ENCODE measurements around the gene WDR75.
"Not testable (repeated sequence)": the region's sequence is repeated elsewhere in the genome, so short reads cannot be mapped to it uniquely, and the experiment has no call there.

The WDR75 gene

DNA sequence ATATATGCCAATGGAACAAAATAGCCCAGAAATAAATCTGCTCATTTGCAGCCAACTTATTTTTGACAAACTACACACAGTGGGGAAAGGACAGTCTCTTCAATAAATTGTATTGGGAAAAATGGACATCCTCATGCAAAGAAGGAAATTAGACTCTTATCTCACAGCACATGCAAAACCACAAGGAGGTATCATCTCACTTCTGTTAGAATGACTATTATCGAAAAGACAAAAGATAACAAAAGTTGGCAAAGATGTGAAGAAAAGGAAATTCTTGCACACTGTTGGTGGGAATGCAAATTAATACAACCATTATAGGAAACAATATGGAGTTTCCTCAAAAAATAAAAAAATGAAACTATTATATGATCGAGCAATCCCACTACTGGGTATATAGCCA, 16.3 kb upstream of the WDR75 start:
- no peak for DNase-seq (ENCODE audit: low spot score)
- Mint-ChIP-seq H3K36me3 (ENCODE audit: low read depth) (no peaks in the 10 kb centered on the region), H3K4me3 (no peak overlapping the region), H3K27ac (no peak overlapping the region), H3K4me1 (ENCODE audit: low read depth) (no peaks in the 10 kb centered on the region), H3K9me3 (no peaks in the 10 kb centered on the region), H3K27me3 (ENCODE audit: low read depth) (peaks cover 7% of the 10 kb centered on the region)

- Mint-ChIP-seq H3K27me3 (ENCODE audit: low read depth) (peaks cover 7% of the 10 kb centered on the region), H3K4me3 (no peak overlapping the region), H3K4me1 (ENCODE audit: low read depth) (no peaks in the 10 kb centered on the region), H3K36me3 (ENCODE audit: low read depth) (no peaks in the 10 kb centered on the region), H3K9me3 (no peaks in the 10 kb centered on the region), H3K27ac (no peak overlapping the region)
- DNase-seq (ENCODE audit: low spot score), result no peak
Observed at GRCh38 chr2:189425676-189426075, 15.6 kb upstream of the WDR75 start.

GRCh38 chr2:189426886-189427285, 14.4 kb upstream of the WDR75 start:
- H3K36me3 Mint-ChIP-seq (ENCODE audit: low read depth), result no peaks in the 10 kb centered on the region
- H3K27ac Mint-ChIP-seq, result no peak overlapping the region
- H3K4me1 Mint-ChIP-seq (ENCODE audit: low read depth), result no peaks in the 10 kb centered on the region

GRCh38 chr2:189427872-189428271, 13.4 kb upstream of the WDR75 start:
- H3K27ac Mint-ChIP-seq, result no peak overlapping the region

More at GRCh38 chr2:189426886-189427285, 14.4 kb upstream of the WDR75 start:
- H3K4me3 Mint-ChIP-seq, result no peak overlapping the region
- no peak for DNase-seq (ENCODE audit: low spot score)
- H3K27me3 Mint-ChIP-seq (ENCODE audit: low read depth), result peaks cover 8% of the 10 kb centered on the region
- H3K9me3 Mint-ChIP-seq, result no peaks in the 10 kb centered on the region

DNA sequence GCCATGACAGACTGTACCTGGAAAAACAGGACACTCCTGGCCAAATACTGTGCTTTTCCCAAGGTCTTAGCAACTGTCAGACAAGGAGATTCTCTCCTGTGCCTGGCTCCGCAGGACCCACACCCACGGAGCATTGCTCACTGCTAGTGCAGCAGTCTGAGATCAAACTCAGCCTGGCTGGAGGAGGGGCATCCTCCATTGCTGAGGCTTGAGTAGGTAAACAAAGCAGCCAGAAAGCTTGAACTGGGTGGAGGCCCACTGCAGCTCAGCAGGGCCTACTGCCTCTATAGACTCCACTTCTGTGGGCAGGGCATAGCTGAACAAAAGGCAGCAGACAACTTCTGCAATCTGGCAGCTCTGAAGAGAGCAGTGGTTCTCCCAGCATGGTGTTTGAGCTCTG, 10.8 kb upstream of the WDR75 start:
- H3K27me3 Mint-ChIP-seq (ENCODE audit: low read depth), result peaks cover 13% of the 10 kb centered on the region
- H3K27ac Mint-ChIP-seq; H3K4me3 Mint-ChIP-seq; H3K36me3 Mint-ChIP-seq (ENCODE audit: low read depth); H3K4me1 Mint-ChIP-seq (ENCODE audit: low read depth); DNase-seq (ENCODE audit: low spot score); H3K9me3 Mint-ChIP-seq: not testable (repeated sequence)

More at GRCh38 chr2:189427872-189428271, 13.4 kb upstream of the WDR75 start:
- no peak for DNase-seq (ENCODE audit: low spot score)
- Mint-ChIP-seq H3K4me3 (no peak overlapping the region), H3K4me1 (ENCODE audit: low read depth) (no peaks in the 10 kb centered on the region), H3K36me3 (ENCODE audit: low read depth) (no peaks in the 10 kb centered on the region), H3K27me3 (ENCODE audit: low read depth) (peaks cover 11% of the 10 kb centered on the region), H3K9me3 (no peaks in the 10 kb centered on the region)

DNA sequence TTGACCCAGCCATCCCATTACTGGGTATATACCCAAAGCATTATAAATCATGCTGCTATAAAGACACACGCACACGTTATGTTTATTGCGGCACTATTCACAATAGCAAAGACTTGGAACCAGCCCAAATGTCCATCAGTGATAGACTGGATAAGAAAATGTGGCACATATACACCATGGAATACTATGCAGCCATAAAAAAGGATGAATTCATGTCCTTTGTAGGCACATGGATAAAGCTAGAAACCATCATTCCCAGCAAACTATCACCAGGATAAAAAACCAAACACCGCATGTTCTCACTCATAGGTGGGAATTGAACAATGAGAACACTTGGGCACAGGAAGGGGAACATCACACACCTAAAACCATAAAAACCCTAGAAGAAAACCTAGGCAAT, 5.5 kb upstream of the WDR75 start:
- H3K4me1 Mint-ChIP-seq (ENCODE audit: low read depth); H3K36me3 Mint-ChIP-seq (ENCODE audit: low read depth); H3K4me3 Mint-ChIP-seq; H3K9me3 Mint-ChIP-seq; DNase-seq (ENCODE audit: low spot score); H3K27ac Mint-ChIP-seq: not testable (repeated sequence)
- H3K27me3 Mint-ChIP-seq (ENCODE audit: low read depth), result peaks cover 13% of the 10 kb centered on the region

DNA sequence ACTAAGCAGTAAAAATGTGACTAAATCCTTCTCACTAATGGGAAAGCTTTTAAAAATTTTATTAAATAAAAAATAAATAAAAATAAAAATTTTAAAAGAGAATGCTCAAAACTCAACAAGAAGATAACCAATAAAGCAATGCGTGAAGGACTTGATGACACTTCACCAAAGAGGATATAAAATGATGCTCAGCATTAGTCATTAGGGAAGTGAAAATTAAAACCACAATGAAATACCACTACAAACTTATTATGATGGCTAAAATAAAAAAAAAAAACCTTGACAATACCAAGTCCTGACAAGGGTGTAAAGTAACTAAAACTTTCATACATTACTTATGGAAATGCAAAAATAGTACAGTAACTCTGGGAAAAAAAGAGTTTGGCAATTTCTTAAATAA, 3.3 kb upstream of the WDR75 start:
- Mint-ChIP-seq H3K27me3 (ENCODE audit: low read depth) (peaks cover 3% of the 10 kb centered on the region), H3K36me3 (ENCODE audit: low read depth) (peaks cover 8% of the 10 kb centered on the region), H3K27ac (no peak overlapping the region), H3K9me3 (no peaks in the 10 kb centered on the region), H3K4me3 (no peak overlapping the region), H3K4me1 (ENCODE audit: low read depth) (peaks cover 7% of the 10 kb centered on the region)
- DNase-seq (ENCODE audit: low spot score), result no peak

DNA sequence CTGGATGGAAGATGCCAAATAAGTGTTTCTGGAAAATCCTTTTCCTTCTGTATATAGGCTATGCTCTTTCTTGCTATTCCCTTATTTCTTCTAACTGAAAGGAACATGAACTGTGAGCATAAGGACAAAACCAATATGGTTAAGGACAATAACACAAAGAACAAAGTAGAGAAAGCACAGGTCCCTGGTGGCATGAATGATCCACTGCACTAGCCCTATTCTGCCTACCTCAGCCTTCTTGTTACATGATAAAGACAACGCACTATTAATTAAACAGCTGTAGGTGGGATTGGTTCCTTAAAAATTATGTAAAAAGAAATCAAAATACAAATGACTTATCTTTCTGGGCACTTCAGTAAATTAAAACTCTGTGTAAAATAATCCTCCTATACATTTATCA, 1.9 kb upstream of the WDR75 start:
- no peak overlapping the region for H3K4me3 Mint-ChIP-seq
- H3K4me1 Mint-ChIP-seq (ENCODE audit: low read depth), result peaks cover 7% of the 10 kb centered on the region
- no peak for DNase-seq (ENCODE audit: low spot score)
- no peaks in the 10 kb centered on the region for H3K9me3 Mint-ChIP-seq
- no peak overlapping the region for H3K27ac Mint-ChIP-seq
- peaks cover 8% of the 10 kb centered on the region for H3K36me3 Mint-ChIP-seq (ENCODE audit: low read depth)
- H3K27me3 Mint-ChIP-seq (ENCODE audit: low read depth), result no peaks in the 10 kb centered on the region

- H3K4me3 Mint-ChIP-seq, result no peak overlapping the region
- H3K4me1 Mint-ChIP-seq (ENCODE audit: low read depth), result peaks cover 7% of the 10 kb centered on the region
- no peaks in the 10 kb centered on the region for H3K27me3 Mint-ChIP-seq (ENCODE audit: low read depth)
- no peaks in the 10 kb centered on the region for H3K9me3 Mint-ChIP-seq
- H3K36me3 Mint-ChIP-seq (ENCODE audit: low read depth), result peaks cover 8% of the 10 kb centered on the region
- DNase-seq (ENCODE audit: low spot score), result no peak
- peak overlapping the region; percentile 100 for H3K27ac Mint-ChIP-seq
Observed at GRCh38 chr2:189440644-189440946, 679 bp upstream of the WDR75 start.

GRCh38 chr2:189441709-189442074, 418 bp downstream of the WDR75 start:
- Mint-ChIP-seq H3K27me3 (ENCODE audit: low read depth) (no peaks in the 10 kb centered on the region), H3K36me3 (ENCODE audit: low read depth) (peaks cover 8% of the 10 kb centered on the region), H3K9me3 (no peaks in the 10 kb centered on the region), H3K27ac (peak overlapping the region; percentile 100), H3K4me3 (no peak overlapping the region), H3K4me1 (ENCODE audit: low read depth) (peaks cover 15% of the 10 kb centered on the region)
- DNase-seq (ENCODE audit: low spot score), result no peak

- DNase-seq (ENCODE audit: low spot score), result no peak
- Mint-ChIP-seq H3K27me3 (ENCODE audit: low read depth) (no peaks in the 10 kb centered on the region), H3K4me1 (ENCODE audit: low read depth) (peaks cover 20% of the 10 kb centered on the region), H3K9me3 (no peaks in the 10 kb centered on the region), H3K27ac (peak overlapping the region; percentile 17), H3K4me3 (no peak overlapping the region), H3K36me3 (ENCODE audit: low read depth) (peaks cover 8% of the 10 kb centered on the region)
Observed at GRCh38 chr2:189442468-189442867, 1.2 kb downstream of the WDR75 start.

DNA sequence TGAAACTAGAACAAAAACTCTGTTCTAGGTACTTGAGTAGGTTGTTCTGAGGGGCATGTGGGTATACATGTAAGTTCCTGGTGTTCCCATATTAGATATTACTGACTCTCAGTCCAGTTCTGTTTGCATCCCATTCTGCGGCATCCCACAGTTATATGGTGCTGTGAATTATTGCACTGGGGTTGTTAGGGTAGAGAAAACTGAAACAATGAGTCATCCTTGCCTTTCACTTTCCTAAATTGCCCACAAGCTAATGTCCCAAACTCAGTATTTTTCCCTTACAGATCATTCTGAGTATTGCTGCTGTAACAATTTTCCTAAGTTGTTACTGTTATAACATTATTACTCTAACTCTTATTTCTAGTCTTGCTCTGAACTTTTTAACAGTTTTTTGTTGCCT, 3.0 kb downstream of the WDR75 start:
- no peak overlapping the region for H3K4me3 Mint-ChIP-seq
- H3K9me3 Mint-ChIP-seq, result no peaks in the 10 kb centered on the region
- DNase-seq (ENCODE audit: low spot score), result peak; percentile 35
- H3K36me3 Mint-ChIP-seq (ENCODE audit: low read depth), result peaks cover 19% of the 10 kb centered on the region
- H3K27ac Mint-ChIP-seq, result no peak overlapping the region
- H3K4me1 Mint-ChIP-seq (ENCODE audit: low read depth), result peaks cover 22% of the 10 kb centered on the region
- H3K27me3 Mint-ChIP-seq (ENCODE audit: low read depth), result no peaks in the 10 kb centered on the region

- no peak overlapping the region for H3K4me3 Mint-ChIP-seq
- DNase-seq (ENCODE audit: low spot score), result no peak
- H3K9me3 Mint-ChIP-seq, result no peaks in the 10 kb centered on the region
- no peak overlapping the region for H3K27ac Mint-ChIP-seq
- peaks cover 18% of the 10 kb centered on the region for H3K4me1 Mint-ChIP-seq (ENCODE audit: low read depth)
- no peaks in the 10 kb centered on the region for H3K27me3 Mint-ChIP-seq (ENCODE audit: low read depth)
- H3K36me3 Mint-ChIP-seq (ENCODE audit: low read depth), result peaks cover 31% of the 10 kb centered on the region
Observed at GRCh38 chr2:189446780-189447179, 5.5 kb downstream of the WDR75 start.

GRCh38 chr2:189454009-189454408, 12.7 kb downstream of the WDR75 start:
- Mint-ChIP-seq H3K9me3 (no peaks in the 10 kb centered on the region), H3K36me3 (ENCODE audit: low read depth) (peaks cover 53% of the 10 kb centered on the region), H3K27me3 (ENCODE audit: low read depth) (no peaks in the 10 kb centered on the region), H3K4me3 (no peak overlapping the region), H3K27ac (no peak overlapping the region), H3K4me1 (ENCODE audit: low read depth) (no peaks in the 10 kb centered on the region)
- DNase-seq (ENCODE audit: low spot score), result no peak

DNA sequence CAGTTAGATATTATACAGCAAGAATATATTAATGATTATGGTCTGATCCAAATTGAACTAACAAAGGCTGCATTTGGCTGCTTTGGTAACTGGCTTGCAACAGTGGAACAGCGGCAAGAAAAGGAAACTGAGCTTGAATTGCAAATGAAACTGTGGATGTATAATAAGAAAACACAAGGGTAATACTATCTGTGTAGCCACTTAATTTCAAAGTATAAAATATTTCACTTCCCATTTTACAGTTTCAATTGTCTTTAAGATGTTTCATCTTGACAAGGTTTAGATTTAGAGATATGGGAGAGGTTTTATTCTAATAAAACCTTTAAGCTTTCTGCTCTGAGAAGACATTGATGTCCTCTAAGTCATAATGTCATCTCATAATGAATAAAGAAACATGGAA, 23.8 kb downstream of the WDR75 start:
- Mint-ChIP-seq H3K27me3 (ENCODE audit: low read depth) (no peaks in the 10 kb centered on the region), H3K9me3 (no peaks in the 10 kb centered on the region), H3K4me1 (ENCODE audit: low read depth) (peaks cover 1% of the 10 kb centered on the region), H3K27ac (no peak overlapping the region), H3K36me3 (ENCODE audit: low read depth) (peaks cover 59% of the 10 kb centered on the region), H3K4me3 (no peak overlapping the region)
- no peak for DNase-seq (ENCODE audit: low spot score)

Measured in T-helper 2 cell treated with Interferon-gamma antibody and Interleukin-4, amounts not matched to agents 5 μg/mL and 100 μg/mL, for 36 hours (primary cell).